Breast epithelium (tissue), 3 donors: ENCODE data around the gene RTN4R.

Source experiments
- POLR2A ChIP-seq: fragments of 450-650 bp; IDR thresholded peaks from one replicate; pipeline ENCODE4 v1.6.1; 2016; ENCODE audit warnings: antibody characterized with exemption, mild to moderate bottlenecking, moderate library complexity
- TF ChIP-seq, protein P1 (sequence below), 3 donors: fragments of 450-650 bp; IDR thresholded peaks; one replicate each; pipeline ENCODE4 v1.5.1; 2016 to 2017; ENCODE audit warnings: antibody characterized with exemption in 3 of 3, mild to moderate bottlenecking in 3 of 3, moderate library complexity in 3 of 3

DNA sequence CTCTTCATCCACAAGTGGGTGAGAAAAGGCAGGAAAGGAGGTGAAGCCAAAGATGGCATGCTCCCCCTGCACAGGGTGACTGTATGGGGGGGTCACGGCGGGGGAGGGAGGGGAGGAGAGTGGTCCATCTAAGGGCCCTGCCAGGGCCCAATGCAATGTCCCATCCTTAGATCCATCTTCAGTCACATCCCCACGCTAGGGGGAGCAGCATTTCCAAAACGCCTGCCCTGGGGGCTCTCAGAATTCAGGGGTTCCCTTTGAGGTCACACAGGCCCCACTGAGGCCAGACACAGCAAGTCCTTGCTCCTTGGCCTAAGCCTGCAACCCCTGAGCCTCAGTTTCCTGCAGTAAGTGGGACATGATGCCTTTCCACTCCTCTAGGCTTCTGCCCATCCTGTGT, 52.4 kb downstream of the RTN4R start:
- TF ChIP-seq, protein P1, sequence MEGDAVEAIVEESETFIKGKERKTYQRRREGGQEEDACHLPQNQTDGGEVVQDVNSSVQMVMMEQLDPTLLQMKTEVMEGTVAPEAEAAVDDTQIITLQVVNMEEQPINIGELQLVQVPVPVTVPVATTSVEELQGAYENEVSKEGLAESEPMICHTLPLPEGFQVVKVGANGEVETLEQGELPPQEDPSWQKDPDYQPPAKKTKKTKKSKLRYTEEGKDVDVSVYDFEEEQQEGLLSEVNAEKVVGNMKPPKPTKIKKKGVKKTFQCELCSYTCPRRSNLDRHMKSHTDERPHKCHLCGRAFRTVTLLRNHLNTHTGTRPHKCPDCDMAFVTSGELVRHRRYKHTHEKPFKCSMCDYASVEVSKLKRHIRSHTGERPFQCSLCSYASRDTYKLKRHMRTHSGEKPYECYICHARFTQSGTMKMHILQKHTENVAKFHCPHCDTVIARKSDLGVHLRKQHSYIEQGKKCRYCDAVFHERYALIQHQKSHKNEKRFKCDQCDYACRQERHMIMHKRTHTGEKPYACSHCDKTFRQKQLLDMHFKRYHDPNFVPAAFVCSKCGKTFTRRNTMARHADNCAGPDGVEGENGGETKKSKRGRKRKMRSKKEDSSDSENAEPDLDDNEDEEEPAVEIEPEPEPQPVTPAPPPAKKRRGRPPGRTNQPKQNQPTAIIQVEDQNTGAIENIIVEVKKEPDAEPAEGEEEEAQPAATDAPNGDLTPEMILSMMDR (IDR thresholded peaks at IDR 0.05), result no peak
- TF ChIP-seq POLR2A, result no peak
